ENCODE measurements around the gene GOLM1. TPM values are rescaled to one million over a fixed set of nuclear protein-coding genes. Genes with fewer than 3 reads are reported as not detected.

GOLM1 gene
- total RNA-seq, 1 experiment from 2014 or later = 75.1 TPM

GRCh38 chr9:86128235-86128822 lies 29.0 kb upstream of the GOLM1 start (continued):
- TF ChIP-seq E2F5 (CRISPR knock-in tag; IDR thresholded peaks at IDR 0.05) (no peak), ETV6 (CRISPR knock-in tag; IDR thresholded peaks at IDR 0.05) (no peak), ZNF416 (CRISPR knock-in tag; IDR thresholded peaks at IDR 0.05) (no peak), FOXJ3 (CRISPR knock-in tag; IDR thresholded peaks at IDR 0.05; ENCODE audit: borderline replicate concordance) (no peak), ATF1 (CRISPR knock-in tag; IDR thresholded peaks at IDR 0.05) (no peak), MAX (CRISPR knock-in tag; IDR thresholded peaks at IDR 0.05) (no peak)

- Mint-ChIP-seq H3K27ac (peak overlapping the region; percentile 69), H3K9me3 (peaks cover 7% of the 10 kb centered on the region), H3K36me3 (no peaks in the 10 kb centered on the region), H3K4me1 (peaks cover 48% of the 10 kb centered on the region), H3K27me3 (ENCODE audit: low read depth) (peaks cover 10% of the 10 kb centered on the region), H3K4me3 (no peak overlapping the region)
- peak; percentile 98 for ATAC-seq
- DNase-seq (ENCODE audit: low spot score) = peak; percentile 86
- ChIA-PET POLR2A (interaction anchor here (1.1 kb wide), 1 partner anchor 155 kb away, joined by 3 read pairs; no protein-coding TSS in a partner anchor), CTCF (interaction anchor here (0.8 to 1.3 kb wide), 4 partner anchors 29 to 75 kb away, joined by 3 to 8 read pairs (median 4); no protein-coding TSS in a partner anchor)
- TF ChIP-seq TEAD1 (CRISPR knock-in tag; IDR thresholded peaks at IDR 0.05) = peak; percentile 35; the same call in 1 of the 2 replicates
- no peak for TF ChIP-seq FOXP4 (CRISPR knock-in tag; IDR thresholded peaks at IDR 0.05)
- 0 out of 2 replicates have a peak, but pooled peaks have one; percentile 45 for TF ChIP-seq ETV6 (CRISPR knock-in tag; IDR thresholded peaks at IDR 0.05)
- TF ChIP-seq NFATC4 (CRISPR knock-in tag; IDR thresholded peaks at IDR 0.05) = no peak
These were observed 27.9 kb upstream of the GOLM1 start for GRCh38 chr9:86126998-86127972.

- H3K4me3 Mint-ChIP-seq = no peak overlapping the region
- H3K27me3 Mint-ChIP-seq (ENCODE audit: low read depth) = peaks cover 52% of the 10 kb centered on the region
- H3K9me3 Mint-ChIP-seq = no peaks in the 10 kb centered on the region
- peaks cover 24% of the 10 kb centered on the region for H3K4me1 Mint-ChIP-seq
- no peak for DNase-seq (ENCODE audit: low spot score)
- no peaks in the 10 kb centered on the region for H3K36me3 Mint-ChIP-seq
- ATAC-seq = peak; percentile 46
- no peak overlapping the region for H3K27ac Mint-ChIP-seq
- ChIA-PET CTCF (interaction anchor here (0.5 to 1.4 kb wide), 9 partner anchors 11 to 363 kb away, joined by 3 to 8 read pairs (median 3); no protein-coding TSS in a partner anchor), POLR2A (no interaction called here)
- TF ChIP-seq SP1 (CRISPR knock-in tag; conservative IDR thresholded peaks at IDR 0.05) (no peak), ZNF121 (CRISPR knock-in tag; IDR thresholded peaks at IDR 0.05) (no peak), NFATC4 (CRISPR knock-in tag; IDR thresholded peaks at IDR 0.05) (no peak), USF1 (CRISPR knock-in tag; IDR thresholded peaks at IDR 0.05) (no peak), IRF2 (CRISPR knock-in tag; IDR thresholded peaks at IDR 0.05; ENCODE audit: borderline replicate concordance, low read depth) (no peak), MYBL2 (CRISPR knock-in tag; IDR thresholded peaks at IDR 0.05) (no peak), MLX (CRISPR knock-in tag; IDR thresholded peaks at IDR 0.05) (no peak), MAX (CRISPR knock-in tag; IDR thresholded peaks at IDR 0.05) (no peak)
These were observed 23.0 kb upstream of the GOLM1 start for GRCh38 chr9:86122311-86122710.
